Mesenchymal stem cell (in vitro differentiated cells and primary cell): ENCODE data around the gene PDP2.

Experiments
- DNase-seq: peaks from one replicate; pipeline ENCODE4 v3.0.0-alpha.2; 2013
- H2AFZ ChIP-seq: one replicate; pipeline ENCODE4 v1.6.1; 2013; ENCODE audit warnings: low read depth, mild to moderate bottlenecking, control low read depth, inconsistent platforms, low read length, moderate library complexity
- H2AK5ac ChIP-seq: 2 replicates; pipeline ENCODE4 v1.6.1; 2013; ENCODE audit warnings: low read length, moderate library complexity, mild to moderate bottlenecking, inconsistent platforms; ENCODE audit not compliant: severe bottlenecking
- H2BK120ac ChIP-seq: one replicate; pipeline ENCODE4 v1.6.1; 2013; ENCODE audit warnings: low read depth, mild to moderate bottlenecking, inconsistent platforms, low read length, moderate library complexity
- H2BK12ac ChIP-seq, 2 experiments: one replicate each; pipeline ENCODE4 v1.6.1; 2013; ENCODE audit warnings: inconsistent platforms in 2 of 2, low read length in 2 of 2, mild to moderate bottlenecking in 2 of 2, moderate library complexity in 2 of 2, control low read depth in 1 of 2
- H2BK15ac ChIP-seq: one replicate; pipeline ENCODE4 v1.6.1; 2013; ENCODE audit warnings: mild to moderate bottlenecking, low read depth, inconsistent platforms; ENCODE audit not compliant: poor library complexity, severe bottlenecking
- H2BK5ac ChIP-seq: 2 replicates; pipeline ENCODE4 v1.6.1; 2013; ENCODE audit warnings: low read depth, mild to moderate bottlenecking, low read length, control low read depth, inconsistent platforms; ENCODE audit not compliant: poor library complexity, severe bottlenecking
- H3K14ac ChIP-seq, 2 experiments: one replicate each; pipeline ENCODE4 v1.6.1; 2013; ENCODE audit warnings: inconsistent platforms in 2 of 2, low read length in 2 of 2, control low read depth in 1 of 2, mild to moderate bottlenecking in 1 of 2, moderate library complexity in 1 of 2
- H3K18ac ChIP-seq, 2 experiments: one replicate each; pipeline ENCODE4 v1.6.1; 2013; ENCODE audit warnings: inconsistent platforms in 2 of 2, low read length in 2 of 2, control low read depth in 1 of 2, low read depth in 1 of 2, mild to moderate bottlenecking in 1 of 2
- H3K23ac ChIP-seq, 2 experiments: one replicate each; pipeline ENCODE4 v1.6.1; 2013; ENCODE audit warnings: inconsistent platforms in 2 of 2, low read length in 2 of 2, mild to moderate bottlenecking in 2 of 2, moderate library complexity in 2 of 2, control low read depth in 1 of 2
- H3K27ac ChIP-seq: 2 replicates; pipeline ENCODE4 v1.5.1; 2013; ENCODE audit warnings: mild to moderate bottlenecking, moderate library complexity, low read length, control low read depth, inconsistent platforms; ENCODE audit not compliant: poor library complexity, severe bottlenecking
- H3K27me3 ChIP-seq, 2 experiments: 2 replicates each; pipeline versions ENCODE4 v1.6.1 to v1.7.0; 2013; ENCODE audit warnings: low read length in 2 of 2, mild to moderate bottlenecking in 2 of 2, moderate library complexity in 2 of 2, control low read depth in 1 of 2, inconsistent platforms in 1 of 2; ENCODE audit not compliant: control insufficient read depth in 1 of 2, insufficient read depth in 1 of 2
- H3K36me3 ChIP-seq, 2 experiments: 2 replicates each; pipeline versions ENCODE4 v1.6.1 to v1.7.0; 2013; ENCODE audit warnings: low read length in 2 of 2, control low read depth in 1 of 2, inconsistent platforms in 1 of 2, low read depth in 1 of 2, mild to moderate bottlenecking in 1 of 2; ENCODE audit not compliant: insufficient read depth in 2 of 2, control insufficient read depth in 1 of 2
- H3K4ac ChIP-seq, 2 experiments: one replicate each; pipeline ENCODE4 v1.6.1; 2013; ENCODE audit warnings: inconsistent platforms in 2 of 2, low read length in 2 of 2, mild to moderate bottlenecking in 2 of 2, moderate library complexity in 2 of 2, control low read depth in 1 of 2, low read depth in 1 of 2
- H3K4me1 ChIP-seq: 2 replicates; pipeline ENCODE4 v1.6.1; 2013; ENCODE audit warnings: low read depth, low read length, control low read depth; ENCODE audit not compliant: control insufficient read depth, insufficient read depth
- H3K4me2 ChIP-seq: 2 replicates; pipeline ENCODE4 v1.6.1; 2013; ENCODE audit warnings: low read length, mild to moderate bottlenecking, inconsistent platforms; ENCODE audit not compliant: poor library complexity, severe bottlenecking
- H3K4me3 ChIP-seq, 2 experiments: 2 replicates each; pipeline versions ENCODE4 v1.5.1 to v1.7.0; 2013; ENCODE audit warnings: low read length in 2 of 2, mild to moderate bottlenecking in 2 of 2, control low read depth in 1 of 2, low read depth in 1 of 2; ENCODE audit not compliant: insufficient read depth in 1 of 2
- H3K79me1 ChIP-seq: replicated peaks from 2 replicates; pipeline ENCODE4 v1.6.1; 2013; ENCODE audit warnings: mild to moderate bottlenecking, control low read depth, low read length, inconsistent platforms; ENCODE audit not compliant: poor library complexity, severe bottlenecking
- H3K9ac ChIP-seq: 2 replicates; pipeline ENCODE4 v1.7.0; 2013; ENCODE audit warnings: mild to moderate bottlenecking, low read length, moderate library complexity
- H3K9me3 ChIP-seq: 2 replicates; pipeline ENCODE4 v1.7.0; 2013; ENCODE audit warnings: mild to moderate bottlenecking, low read length; ENCODE audit not compliant: control insufficient read depth
- H4K8ac ChIP-seq: one replicate; pipeline ENCODE4 v1.6.1; 2013; ENCODE audit warnings: inconsistent platforms, mild to moderate bottlenecking, low read length, moderate library complexity
- H4K91ac ChIP-seq: one replicate; pipeline ENCODE4 v1.6.1; 2013; ENCODE audit warnings: mild to moderate bottlenecking, low read length, inconsistent platforms
- WGBS: methylation state at CpG from one replicate; pipeline ENCODE4 v1.1.7; 2013; ENCODE audit warnings: mixed read lengths; 5-methylcytosine and 5-hydroxymethylcytosine counted together

The PDP2 gene

GRCh38 chr16:66917741-66918140 lies 37.4 kb downstream of the PDP2 start:
- H3K27me3 ChIP-seq, result peaks cover 20 to 81% of the 10 kb centered on the region in 2 experiments
- no peak overlapping the region for H4K91ac ChIP-seq
- H3K4me2 ChIP-seq, result no peak overlapping the region
- H2AK5ac ChIP-seq, result peak overlapping the region; percentile 5
- H3K23ac ChIP-seq, result no peak overlapping the region
- peaks cover 26% of the 10 kb centered on the region for H3K4me1 ChIP-seq
- H2BK12ac ChIP-seq, result no peak overlapping the region
- H4K8ac ChIP-seq, result no peak overlapping the region
- H3K9ac ChIP-seq, result no peak overlapping the region
- peaks cover 0 to 9% of the 10 kb centered on the region in 2 experiments for H3K36me3 ChIP-seq
- H3K27ac ChIP-seq, result no peak overlapping the region
- H3K79me1 ChIP-seq, result no peaks in the 10 kb centered on the region
- H3K9me3 ChIP-seq, result no peaks in the 10 kb centered on the region
- H3K14ac ChIP-seq, result no peak overlapping the region
- no peak overlapping the region for H2AFZ ChIP-seq
- no peak overlapping the region for H3K18ac ChIP-seq
- no peak overlapping the region for H3K4me3 ChIP-seq
- no peak overlapping the region for H2BK15ac ChIP-seq
- no peak for DNase-seq
- H3K4ac ChIP-seq, result no peak overlapping the region
- H2BK5ac ChIP-seq, result no peak overlapping the region
- no peak overlapping the region for H2BK120ac ChIP-seq
- WGBS, result 93% methylated on average over 7 of the region's 9 CpGs

- no peak for DNase-seq
- 87% methylated on average over 6 of the region's 6 CpGs for WGBS
- peaks cover 20 to 76% of the 10 kb centered on the region in 2 experiments for H3K27me3 ChIP-seq
These were observed 38.0 kb downstream of the PDP2 start for GRCh38 chr16:66918355-66918754.

DNA sequence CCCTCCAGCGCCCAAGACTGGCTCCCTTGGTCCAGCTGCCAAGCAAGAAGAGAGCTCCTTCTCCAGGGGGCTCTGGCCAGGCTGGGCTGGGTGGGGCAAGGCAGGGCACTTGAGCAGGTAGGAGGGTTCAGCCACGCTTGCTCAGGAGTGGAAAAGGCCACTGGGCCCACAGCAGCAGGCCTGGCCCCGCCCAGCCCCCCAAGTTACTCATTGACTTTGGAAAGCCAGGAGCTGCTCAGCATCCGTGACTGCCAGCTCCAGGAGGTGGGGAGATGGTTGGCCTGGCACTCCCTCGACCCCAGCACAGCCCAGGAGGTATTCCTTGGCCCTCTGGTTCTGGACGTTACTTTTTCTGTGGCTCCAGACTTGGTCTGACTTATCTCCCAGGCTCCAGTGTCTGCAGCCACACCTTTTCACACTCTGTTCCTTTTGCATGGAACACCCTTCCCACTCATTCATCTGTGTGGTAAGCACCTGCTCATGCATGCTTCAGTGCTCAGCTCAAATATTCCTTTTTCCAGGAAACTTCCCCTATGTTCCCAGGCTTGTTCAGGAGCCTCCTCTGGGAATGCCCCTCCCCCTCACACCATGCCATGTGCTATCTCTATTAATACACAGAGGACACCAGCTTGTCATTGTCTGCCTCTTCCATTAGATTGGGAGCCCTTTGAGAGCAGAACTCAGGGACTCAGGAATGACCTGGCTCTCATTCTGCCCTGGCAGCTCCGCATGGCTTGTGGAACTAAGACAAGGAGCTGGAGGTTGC lies 38.7 kb downstream of the PDP2 start, which contains the start of gene CDH16:
CDH16 (minus strand) TSS at position 83 of the 766 bp plus-strand sequence. CDS start 820 bp downstream, outside the sequence.
- WGBS, result 78% methylated on average over 7 of the region's 7 CpGs
- Histone ChIP-seq H3K27me3 (peaks cover 20 to 77% of the 10 kb centered on the region in 2 experiments), H3K14ac (no peak within 1 kb of the TSS), H4K8ac (no peak within 1 kb of the TSS), H3K4ac (no peak within 1 kb of the TSS), H2BK12ac (peak within 1 kb of the TSS in 1 of 2 experiments; percentile 73), H3K9ac (no peak within 1 kb of the TSS), H3K4me3 (no peak within 1 kb of the TSS), H2BK15ac (peak within 1 kb of the TSS; percentile 8), H3K9me3 (no peaks in the 10 kb centered on the region), H2AFZ (no peak within 1 kb of the TSS), H3K18ac (no peak within 1 kb of the TSS), H2BK5ac (peak within 1 kb of the TSS; percentile 26), H2AK5ac (peak within 1 kb of the TSS; percentile 73), H3K27ac (peak within 1 kb of the TSS; percentile 34), H3K4me2 (no peak within 1 kb of the TSS), H3K79me1 (no peaks in the 10 kb centered on the region), H3K36me3 (peaks cover 0 to 18% of the 10 kb centered on the region in 2 experiments), H4K91ac (no peak within 1 kb of the TSS), H3K23ac (no peak within 1 kb of the TSS), H2BK120ac (no peak within 1 kb of the TSS), H3K4me1 (peaks cover 32% of the 10 kb centered on the region)
- DNase-seq, result no peak

More at GRCh38 chr16:66918355-66918754, 38.0 kb downstream of the PDP2 start:
- H3K27ac ChIP-seq, result peak overlapping the region; percentile 23
- H3K14ac ChIP-seq, result no peak overlapping the region
- H3K4me3 ChIP-seq, result no peak overlapping the region
- no peaks in the 10 kb centered on the region for H3K79me1 ChIP-seq
- no peak overlapping the region for H3K4me2 ChIP-seq
- H2BK12ac ChIP-seq, result no peak overlapping the region
- H3K9ac ChIP-seq, result no peak overlapping the region
- H2BK5ac ChIP-seq, result peak overlapping the region; percentile 26
- H2AK5ac ChIP-seq, result peak overlapping the region; percentile 5
- H3K23ac ChIP-seq, result no peak overlapping the region
- no peak overlapping the region for H2AFZ ChIP-seq
- no peak overlapping the region for H4K91ac ChIP-seq
- H4K8ac ChIP-seq, result no peak overlapping the region
- no peak overlapping the region for H3K18ac ChIP-seq
- no peak overlapping the region for H2BK15ac ChIP-seq
- peaks cover 27% of the 10 kb centered on the region for H3K4me1 ChIP-seq
- no peak overlapping the region for H2BK120ac ChIP-seq
- H3K4ac ChIP-seq, result no peak overlapping the region
- peaks cover 0 to 14% of the 10 kb centered on the region in 2 experiments for H3K36me3 ChIP-seq
- no peaks in the 10 kb centered on the region for H3K9me3 ChIP-seq

DNA sequence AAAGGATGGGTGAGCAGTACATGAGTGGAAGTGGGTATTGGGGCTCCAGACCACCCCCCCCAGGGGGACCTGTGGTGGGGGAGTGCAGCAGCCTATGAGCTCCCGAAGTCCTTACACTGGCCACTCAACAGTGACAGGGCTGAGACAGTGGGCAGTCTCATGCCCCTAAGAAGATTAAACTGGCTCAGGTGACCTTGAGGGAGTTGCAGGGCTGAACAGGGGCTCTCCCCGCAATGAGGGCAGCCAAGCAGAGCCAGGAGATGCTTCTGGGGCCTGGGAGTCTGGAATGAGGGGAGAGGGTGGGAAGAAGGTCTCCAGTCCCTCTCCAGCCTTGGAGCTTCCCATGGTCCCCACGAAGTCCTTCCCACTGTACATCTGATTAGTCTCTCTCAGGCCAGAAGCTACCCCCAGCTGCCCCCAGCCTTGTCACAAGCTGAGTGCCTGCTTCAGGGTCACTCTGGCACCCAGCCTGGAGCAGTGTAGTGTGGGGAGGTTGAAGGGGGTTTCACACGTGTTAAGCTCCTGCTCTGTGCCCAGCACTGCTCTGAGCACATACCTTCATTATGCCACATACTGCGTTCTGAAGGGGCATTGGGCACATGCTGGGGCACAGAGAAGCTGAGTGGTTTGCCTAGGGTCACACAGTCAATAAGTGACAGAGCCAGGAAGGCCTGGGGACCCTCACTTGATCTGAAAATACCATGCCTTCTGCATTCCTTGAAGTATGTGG lies 39.4 kb downstream of the PDP2 start:
- H3K27me3 ChIP-seq, result peaks cover 18 to 74% of the 10 kb centered on the region in 2 experiments
- H3K4me1 ChIP-seq, result peaks cover 34% of the 10 kb centered on the region
- DNase-seq, result no peak
- no peak overlapping the region for H3K23ac ChIP-seq
- H3K4me2 ChIP-seq, result no peak overlapping the region
- H3K79me1 ChIP-seq, result no peaks in the 10 kb centered on the region
- no peak overlapping the region for H4K91ac ChIP-seq
- H3K9ac ChIP-seq, result no peak overlapping the region
- H3K27ac ChIP-seq, result peak overlapping the region; percentile 34
- peaks cover 0 to 18% of the 10 kb centered on the region in 2 experiments for H3K36me3 ChIP-seq
- no peak overlapping the region for H2AFZ ChIP-seq
- WGBS, result 70% methylated on average over 5 of the region's 5 CpGs
- no peak overlapping the region for H3K4ac ChIP-seq
- no peak overlapping the region for H2BK5ac ChIP-seq
- peak overlapping the region in 1 of 2 experiments; percentile 56 for H3K14ac ChIP-seq
- no peak overlapping the region for H3K4me3 ChIP-seq
- H2AK5ac ChIP-seq, result peak overlapping the region; percentile 73
- no peak overlapping the region for H2BK120ac ChIP-seq
- peak overlapping the region in 1 of 2 experiments; percentile 8 for H3K18ac ChIP-seq
- H4K8ac ChIP-seq, result no peak overlapping the region
- H2BK12ac ChIP-seq, result peak overlapping the region in 1 of 2 experiments; percentile 73
- H2BK15ac ChIP-seq, result peak overlapping the region; percentile 8
- H3K9me3 ChIP-seq, result no peaks in the 10 kb centered on the region
